ENCODE data around the gene C1R.

- TF ChIP-seq ZNF132 (tag by site-specific recombination; IDR thresholded peaks at IDR 0.05; ENCODE audit: borderline replicate concordance) = no peak
- no peak for TF ChIP-seq SETDB1 (IDR thresholded peaks at IDR 0.05; ENCODE audit: insufficient read length, low read length)
Measured at GRCh38 chr12:7060353-7060954, 31.8 kb downstream of the C1R start, which contains the start of gene C1S.
